Chondrocyte (in vitro differentiated cells): ENCODE results near the gene SLC24A4. TPM values are rescaled to one million over a fixed set of nuclear protein-coding genes. Genes with fewer than 3 reads are reported as not detected.

Experiments used
- DNase-seq: peaks from one replicate; pipeline ENCODE4 v3.0.0; 2021; ENCODE audit warnings: mixed read lengths, low spot score
- H3K27ac Mint-ChIP-seq: one replicate; pipeline ENCODE4 v1.8.0; 2021; ENCODE audit warnings: mild to moderate bottlenecking, moderate library complexity, mixed read lengths; ENCODE audit not compliant: unreplicated experiment
- H3K27me3 Mint-ChIP-seq: 2 replicates; pipeline ENCODE4 v1.8.0; 2021; ENCODE audit warnings: low read depth, mixed read lengths
- H3K36me3 Mint-ChIP-seq: 2 replicates; pipeline ENCODE4 v1.8.0; 2021; ENCODE audit warnings: low read depth, mixed read lengths
- H3K4me1 Mint-ChIP-seq: 2 replicates; pipeline ENCODE4 v1.8.0; 2021; ENCODE audit warnings: low read depth, mild to moderate bottlenecking, mixed read lengths
- H3K4me3 Mint-ChIP-seq: one replicate; pipeline ENCODE4 v1.8.0; 2021; ENCODE audit warnings: mild to moderate bottlenecking, moderate library complexity, mixed read lengths; ENCODE audit not compliant: unreplicated experiment
- H3K9me3 Mint-ChIP-seq: 2 replicates; pipeline ENCODE4 v1.8.0; 2021; ENCODE audit warnings: low read depth, mixed read lengths
- CTCF ChIP-seq: fragments of 200-600 bp; sonication (generic); IDR thresholded peaks from 2 replicates; pipeline ENCODE4 v1.5.0; 2021; ENCODE audit warnings: antibody characterized with exemption, mild to moderate bottlenecking, moderate library complexity
- total RNA-seq: library from RNA; stranded (reverse); gene quantifications from 3 replicates; pipeline ENCODE4 v1.2.1, GENCODE V29; 2021

Gene SLC24A4
- total RNA-seq, 1 donor from 2014 or later = 0.37 TPM

GRCh38 chr14:92512807-92513203, 189.8 kb downstream of the SLC24A4 start:
- TF ChIP-seq CTCF = no peak
- Mint-ChIP-seq H3K27me3 (no peaks in the 10 kb centered on the region), H3K27ac (peak overlapping the region; percentile 71), H3K4me3 (peak overlapping the region; percentile 44), H3K36me3 (no peaks in the 10 kb centered on the region), H3K4me1 (peaks cover 36% of the 10 kb centered on the region), H3K9me3 (no peaks in the 10 kb centered on the region)
- DNase-seq = no peak

DNA sequence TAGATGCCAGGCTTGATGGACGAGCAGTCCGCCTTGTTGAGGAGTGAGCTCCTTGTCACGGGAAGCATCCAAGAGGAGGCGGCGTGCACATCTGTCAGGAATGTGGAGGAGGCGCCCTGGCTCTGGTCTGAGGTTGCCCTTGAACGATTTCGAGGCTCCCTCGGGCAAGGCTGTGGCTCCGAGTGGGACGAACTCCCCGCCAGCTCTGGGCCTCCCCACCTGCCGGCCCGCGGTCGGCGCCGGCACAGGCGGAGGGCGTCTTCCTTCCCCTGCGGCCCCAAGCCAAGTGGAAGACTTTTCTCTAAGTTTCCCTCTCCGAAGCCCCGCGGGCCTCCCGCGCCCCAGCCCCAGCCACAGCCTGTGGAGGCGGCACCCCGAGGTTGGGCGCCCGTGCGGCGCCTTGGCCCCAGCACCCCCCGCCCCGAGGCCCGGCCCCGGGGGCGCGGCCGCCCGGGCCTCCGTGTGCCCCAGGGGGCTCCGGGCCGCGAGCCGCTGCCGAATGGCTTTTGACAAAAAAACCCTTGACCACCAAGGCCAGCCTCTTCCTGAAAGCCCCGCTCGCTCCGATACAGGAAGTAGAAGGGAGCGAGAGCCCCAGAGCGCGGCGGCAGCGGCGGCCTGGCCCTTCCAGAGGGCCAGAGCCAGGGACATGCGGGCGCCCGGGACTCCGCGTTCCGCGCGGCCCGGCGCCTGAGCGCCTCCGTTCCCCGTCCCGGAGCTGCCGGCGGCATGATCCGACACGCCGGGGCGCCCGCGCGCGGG, 190.4 kb downstream of the SLC24A4 start, which contains the start of gene RIN3:
Gene RIN3, plus strand, starts transcription at position 578 of the 762 bp plus-strand sequence. Its CDS starts 152 bp downstream, at position 730.
- Mint-ChIP-seq H3K4me1 (peaks cover 36% of the 10 kb centered on the region), H3K9me3 (no peaks in the 10 kb centered on the region), H3K27me3 (no peaks in the 10 kb centered on the region), H3K27ac (peak within 1 kb of the TSS; percentile 71), H3K4me3 (peak within 1 kb of the TSS; percentile 78), H3K36me3 (no peaks in the 10 kb centered on the region)
- no peak for TF ChIP-seq CTCF
- no peak for DNase-seq

- no peaks in the 10 kb centered on the region for H3K27me3 Mint-ChIP-seq
- peak overlapping the region; percentile 12 for H3K27ac Mint-ChIP-seq
- no peaks in the 10 kb centered on the region for H3K36me3 Mint-ChIP-seq
- H3K4me3 Mint-ChIP-seq = peak overlapping the region; percentile 78
- no peak for DNase-seq
- peaks cover 36% of the 10 kb centered on the region for H3K4me1 Mint-ChIP-seq
- no peaks in the 10 kb centered on the region for H3K9me3 Mint-ChIP-seq
- no peak for TF ChIP-seq CTCF
These were observed 191.2 kb downstream of the SLC24A4 start for GRCh38 chr14:92513966-92514843.

DNA sequence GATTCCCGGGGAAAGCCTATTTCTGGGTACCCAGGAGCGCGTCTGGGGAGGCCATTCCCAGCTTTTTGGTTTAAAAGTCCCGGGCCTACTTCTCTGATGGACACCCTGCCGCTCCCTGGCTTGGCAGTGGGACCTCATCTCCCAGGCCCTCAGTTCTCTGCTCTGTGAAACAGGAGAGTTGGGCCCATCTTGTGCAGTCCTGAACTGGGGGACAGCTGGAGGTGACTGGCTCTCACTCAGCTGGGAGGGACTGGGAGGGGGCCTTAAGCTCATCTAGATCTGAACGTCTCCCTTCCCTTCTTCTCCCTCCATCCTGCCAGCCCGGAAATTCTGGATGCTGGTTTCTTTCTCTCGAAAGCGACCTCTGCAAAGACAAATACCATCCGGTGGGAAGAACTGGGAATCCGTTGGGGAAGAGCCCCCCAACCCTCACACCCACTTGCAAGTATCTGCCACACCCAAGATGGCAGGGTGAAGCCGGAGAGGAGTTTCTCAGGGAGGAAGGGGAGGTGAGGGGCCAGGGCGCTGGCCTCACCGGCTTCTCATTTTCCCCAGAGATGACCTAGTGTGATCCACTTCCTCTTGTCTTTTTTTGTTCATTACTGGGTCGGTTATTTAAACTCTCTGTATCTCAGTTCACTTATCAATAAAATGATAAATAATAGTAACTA, 192.0 kb downstream of the SLC24A4 start:
- H3K27me3 Mint-ChIP-seq = no peaks in the 10 kb centered on the region
- H3K27ac Mint-ChIP-seq = peak overlapping the region; percentile 12
- H3K36me3 Mint-ChIP-seq = no peaks in the 10 kb centered on the region
- no peaks in the 10 kb centered on the region for H3K9me3 Mint-ChIP-seq
- no peak for TF ChIP-seq CTCF
- peaks cover 36% of the 10 kb centered on the region for H3K4me1 Mint-ChIP-seq
- H3K4me3 Mint-ChIP-seq = peak overlapping the region; percentile 78
- no peak for DNase-seq
